ENCODE measurements around the gene ELOVL6.

Gene ELOVL6

DNA sequence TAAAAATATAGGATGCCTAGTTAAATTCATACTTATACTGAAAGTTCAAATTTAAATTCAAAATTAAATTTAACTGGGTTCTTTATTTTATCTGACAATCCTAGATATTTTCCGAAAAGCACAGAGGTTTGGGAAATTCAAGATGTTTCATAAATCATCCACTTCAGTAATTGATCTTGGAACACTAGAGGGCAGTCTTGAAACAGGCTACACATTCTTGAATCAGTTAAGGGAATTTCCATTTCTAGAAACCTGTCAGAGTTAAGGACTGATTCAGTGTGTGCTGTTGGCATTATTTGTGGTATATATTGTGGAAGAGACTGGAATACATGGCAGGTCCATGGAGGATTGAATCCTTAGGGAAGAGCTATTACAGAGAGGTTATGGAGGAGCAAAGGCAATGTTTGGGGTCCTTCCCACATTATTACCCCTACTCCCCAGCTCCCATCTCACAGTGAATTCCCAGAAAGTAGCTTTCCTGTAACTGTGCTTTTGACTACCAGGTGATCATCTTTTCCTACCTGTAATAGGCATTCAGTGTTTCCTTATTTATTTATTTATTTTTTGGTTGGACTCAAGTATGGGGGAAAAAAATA, 192.9 kb downstream of the ELOVL6 start:
- peak; percentile 85 for FAIRE-seq
- peak; percentile 22 for DNase-seq (ENCODE audit: insufficient read length, low spot score)
- TF ChIP-seq, protein P1, sequence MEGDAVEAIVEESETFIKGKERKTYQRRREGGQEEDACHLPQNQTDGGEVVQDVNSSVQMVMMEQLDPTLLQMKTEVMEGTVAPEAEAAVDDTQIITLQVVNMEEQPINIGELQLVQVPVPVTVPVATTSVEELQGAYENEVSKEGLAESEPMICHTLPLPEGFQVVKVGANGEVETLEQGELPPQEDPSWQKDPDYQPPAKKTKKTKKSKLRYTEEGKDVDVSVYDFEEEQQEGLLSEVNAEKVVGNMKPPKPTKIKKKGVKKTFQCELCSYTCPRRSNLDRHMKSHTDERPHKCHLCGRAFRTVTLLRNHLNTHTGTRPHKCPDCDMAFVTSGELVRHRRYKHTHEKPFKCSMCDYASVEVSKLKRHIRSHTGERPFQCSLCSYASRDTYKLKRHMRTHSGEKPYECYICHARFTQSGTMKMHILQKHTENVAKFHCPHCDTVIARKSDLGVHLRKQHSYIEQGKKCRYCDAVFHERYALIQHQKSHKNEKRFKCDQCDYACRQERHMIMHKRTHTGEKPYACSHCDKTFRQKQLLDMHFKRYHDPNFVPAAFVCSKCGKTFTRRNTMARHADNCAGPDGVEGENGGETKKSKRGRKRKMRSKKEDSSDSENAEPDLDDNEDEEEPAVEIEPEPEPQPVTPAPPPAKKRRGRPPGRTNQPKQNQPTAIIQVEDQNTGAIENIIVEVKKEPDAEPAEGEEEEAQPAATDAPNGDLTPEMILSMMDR (IDR thresholded peaks at IDR 0.05; ENCODE audit: insufficient read depth, missing control alignments), result peak; percentile 82

DNA sequence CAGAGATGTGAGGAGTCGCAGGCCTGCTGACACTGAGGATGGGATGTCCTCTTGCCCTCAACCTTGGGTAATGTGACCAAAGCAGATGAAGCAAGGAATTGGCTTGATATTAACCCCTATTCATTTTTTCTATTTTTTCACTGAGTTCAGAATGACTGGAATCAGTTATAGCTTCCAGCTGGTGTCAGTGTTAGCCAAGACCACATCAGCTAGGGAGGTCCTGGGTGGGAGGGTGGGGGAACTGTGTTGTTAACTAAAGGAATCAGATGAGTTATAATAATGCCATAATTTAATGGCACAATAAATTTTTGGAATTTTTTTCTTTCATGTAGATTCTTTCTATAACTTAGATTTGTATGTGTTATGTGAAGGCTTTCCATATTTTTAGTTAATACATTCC, 193.9 kb downstream of the ELOVL6 start:
- DNase-seq (ENCODE audit: insufficient read length, low spot score), result no peak
- TF ChIP-seq, protein P1 (IDR thresholded peaks at IDR 0.05; ENCODE audit: insufficient read depth, missing control alignments), result no peak
- FAIRE-seq, result no peak

DNA sequence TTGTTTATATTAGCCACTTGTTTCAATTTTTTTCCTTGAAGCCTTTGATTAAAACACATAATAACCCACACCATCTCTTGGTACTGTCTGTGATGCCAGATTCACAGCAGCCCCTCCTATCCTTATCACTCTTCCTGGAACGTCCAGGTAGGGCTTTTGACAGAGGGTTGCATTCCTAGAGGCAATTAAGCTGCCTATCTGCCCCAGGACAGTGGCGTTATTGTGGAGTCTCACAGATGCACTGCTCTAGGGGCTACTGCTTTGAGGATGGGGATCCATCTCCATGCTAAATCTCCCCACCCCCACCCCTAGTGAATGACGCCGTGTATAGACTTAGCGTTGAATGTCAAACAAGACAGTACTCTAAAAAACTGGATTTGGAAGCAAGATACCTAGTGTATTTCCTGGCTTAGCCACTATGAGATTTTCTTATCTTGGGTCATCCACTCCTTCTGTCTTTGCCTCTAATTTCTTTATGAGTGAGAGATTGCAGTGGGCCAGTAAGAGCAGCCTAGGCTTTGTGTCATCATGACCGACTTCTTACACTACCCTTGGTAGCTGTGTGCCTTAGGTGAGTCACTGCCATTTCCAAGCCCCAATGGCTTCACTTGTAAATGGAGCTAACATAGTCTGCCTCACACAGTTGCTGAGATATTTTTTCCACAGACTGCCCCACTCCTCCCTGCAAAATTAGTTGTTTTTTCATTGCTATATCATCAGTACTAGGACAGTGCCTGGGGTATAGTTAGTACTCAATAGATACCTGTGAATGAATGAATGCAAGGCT, 194.8 kb downstream of the ELOVL6 start:
- TF ChIP-seq, protein P1 (IDR thresholded peaks at IDR 0.05; ENCODE audit: insufficient read depth, missing control alignments), result no peak
- no peak for FAIRE-seq
- DNase-seq (ENCODE audit: insufficient read length, low spot score), result no peak

DNA sequence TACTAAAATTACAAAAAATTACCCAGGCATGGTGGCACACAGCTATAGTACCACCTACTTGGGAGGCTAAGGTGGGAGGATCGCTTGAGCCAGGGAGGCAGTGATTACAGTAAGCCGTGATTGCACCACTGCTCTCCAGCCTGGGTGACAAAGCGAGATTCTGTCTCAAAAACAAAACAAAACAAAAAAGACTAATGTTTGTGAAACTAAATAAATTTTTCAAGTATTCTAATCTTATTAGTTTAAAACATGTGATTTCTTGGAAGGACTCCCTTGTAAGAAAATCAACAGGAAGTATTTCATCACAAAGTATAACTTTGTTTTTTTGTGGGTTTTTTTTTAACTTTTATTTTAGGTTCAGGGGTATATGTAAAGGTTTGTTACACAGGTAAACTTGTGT, 196.1 kb downstream of the ELOVL6 start:
- DNase-seq (ENCODE audit: insufficient read length, low spot score) (no peak), FAIRE-seq (no peak)
- TF ChIP-seq, protein P1 (IDR thresholded peaks at IDR 0.05; ENCODE audit: insufficient read depth, missing control alignments), result no peak

DNA sequence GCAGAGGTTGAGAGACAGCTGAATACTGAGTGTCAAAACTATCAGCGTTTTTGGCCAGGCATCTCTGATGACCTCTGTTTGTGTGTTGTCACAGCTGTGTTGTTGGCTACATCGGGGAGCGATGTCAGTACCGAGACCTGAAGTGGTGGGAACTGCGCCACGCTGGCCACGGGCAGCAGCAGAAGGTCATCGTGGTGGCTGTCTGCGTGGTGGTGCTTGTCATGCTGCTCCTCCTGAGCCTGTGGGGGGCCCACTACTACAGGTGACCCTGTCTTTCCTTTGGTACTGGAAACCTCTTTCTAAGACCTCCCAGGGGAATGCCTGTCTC, 198.9 kb downstream of the ELOVL6 start:
- FAIRE-seq (no peak), DNase-seq (ENCODE audit: insufficient read length, low spot score) (no peak)
- TF ChIP-seq, protein P1 (IDR thresholded peaks at IDR 0.05; ENCODE audit: insufficient read depth, missing control alignments), result no peak

DNA sequence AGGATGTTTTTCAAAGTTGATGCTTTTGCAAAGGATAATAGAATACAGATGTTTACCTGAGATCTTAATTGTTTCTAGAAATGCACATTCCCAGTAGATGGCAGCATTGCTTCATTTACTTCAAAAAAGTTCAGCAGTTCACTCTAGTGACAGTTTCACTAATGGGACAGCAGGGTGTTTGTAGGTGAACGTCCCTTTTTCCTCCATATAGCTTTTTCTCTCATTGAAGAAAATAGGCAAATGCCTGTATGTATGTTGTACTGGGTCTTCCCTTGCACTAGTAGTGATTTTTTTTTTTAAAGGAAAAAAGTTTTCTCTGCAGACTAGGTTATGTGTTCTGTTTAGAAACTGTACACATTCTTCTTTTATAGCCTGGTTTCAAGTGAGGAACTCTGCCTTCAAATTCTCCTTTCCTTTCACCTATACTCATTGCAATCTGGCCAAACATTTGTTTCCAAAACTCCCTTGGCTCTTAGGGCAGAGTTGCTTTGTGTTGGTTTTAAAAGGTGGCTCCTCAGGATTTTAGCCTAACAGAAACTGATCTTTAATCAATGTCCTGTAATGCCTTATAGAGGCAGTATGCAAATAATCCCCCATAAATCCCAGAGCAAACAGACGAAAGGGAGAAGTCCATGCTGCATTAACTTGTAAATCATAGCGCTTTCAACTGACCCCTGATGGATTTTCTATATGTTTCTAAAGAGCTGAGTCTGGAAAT, 199.4 kb downstream of the ELOVL6 start:
- DNase-seq (ENCODE audit: insufficient read length, low spot score) (peak; percentile 26), FAIRE-seq (peak; percentile 35)

More for the DNA sequence above, 199.4 kb downstream of the ELOVL6 start:
- TF ChIP-seq, protein P1 (IDR thresholded peaks at IDR 0.05; ENCODE audit: insufficient read depth, missing control alignments), result peak; percentile 75

All from D721Med (cell line).